Activated CD4-positive, alpha-beta T cell treated with anti-CD3 and anti-CD28 coated beads, Interleukin-2, amount 10 ng/mL, durations not matched to agents 24 days and 14 days (primary cell): ENCODE measurements around the gene TBC1D26. TPM values are rescaled to one million over a fixed set of nuclear protein-coding genes. Genes with fewer than 3 reads are reported as not detected.
A peak's percentile ranks its signal among the peaks of the same experiment; 100 is the strongest.
"Not testable (repeated sequence)": the region's sequence is repeated elsewhere in the genome, so short reads cannot be mapped to it uniquely, and the experiment has no call there.

Experiments
- DNase-seq: peaks from one replicate; pipeline ENCODE4 v3.0.0; 2022
- H3K27ac Mint-ChIP-seq: one replicate; pipeline ENCODE4 v1.8.0; 2022; ENCODE audit warnings: mild to moderate bottlenecking, mixed read lengths
- H3K27me3 Mint-ChIP-seq: one replicate; pipeline ENCODE4 v1.8.0; 2022; ENCODE audit warnings: mixed read lengths
- H3K36me3 Mint-ChIP-seq: one replicate; pipeline ENCODE4 v1.8.0; 2022; ENCODE audit warnings: low read depth, mild to moderate bottlenecking, mixed read lengths
- H3K4me1 Mint-ChIP-seq: one replicate; pipeline ENCODE4 v1.8.0; 2021; ENCODE audit warnings: mixed read lengths
- H3K4me3 Mint-ChIP-seq: one replicate; pipeline ENCODE4 v1.8.0; 2022; ENCODE audit warnings: mild to moderate bottlenecking, moderate library complexity, mixed read lengths
- H3K9me3 Mint-ChIP-seq: one replicate; pipeline ENCODE4 v1.8.0; 2021; ENCODE audit warnings: mixed read lengths
- intact Hi-C: fragments of 100-400 bp; cut with micrococcal nuclease; formaldehyde crosslinking; loops from one replicate; pipeline ENCODE4 v1.15.1; 2023
- total RNA-seq: library from RNA; stranded (reverse); gene quantifications from 2 replicates; pipeline ENCODE4 v1.2.3, GENCODE V29; 2022

TBC1D26 gene
- total RNA-seq, 1 donor from 2014 or later, result not detected

GRCh38 chr17:15736578-15736977, 4.5 kb downstream of the TBC1D26 start:
- H3K27ac Mint-ChIP-seq, H3K27me3 Mint-ChIP-seq, DNase-seq, H3K4me1 Mint-ChIP-seq, intact Hi-C loops, H3K9me3 Mint-ChIP-seq, H3K36me3 Mint-ChIP-seq, H3K4me3 Mint-ChIP-seq: not testable (repeated sequence)

- Mint-ChIP-seq H3K4me3 (no peak overlapping the region), H3K9me3 (no peaks in the 10 kb centered on the region), H3K36me3 (no peaks in the 10 kb centered on the region), H3K4me1 (no peaks in the 10 kb centered on the region), H3K27ac (no peak overlapping the region), H3K27me3 (peaks cover 4% of the 10 kb centered on the region)
- intact Hi-C loops, result no loop called here
- no peak for DNase-seq
Observed at GRCh38 chr17:15738066-15738465, 6.0 kb downstream of the TBC1D26 start.

GRCh38 chr17:15739259-15739658, 7.2 kb downstream of the TBC1D26 start:
- H3K36me3 Mint-ChIP-seq, H3K9me3 Mint-ChIP-seq, H3K27ac Mint-ChIP-seq, DNase-seq, intact Hi-C loops, H3K27me3 Mint-ChIP-seq, H3K4me3 Mint-ChIP-seq, H3K4me1 Mint-ChIP-seq: not testable (repeated sequence)

- H3K9me3 Mint-ChIP-seq, H3K4me1 Mint-ChIP-seq, DNase-seq, intact Hi-C loops, H3K4me3 Mint-ChIP-seq, H3K36me3 Mint-ChIP-seq, H3K27me3 Mint-ChIP-seq, H3K27ac Mint-ChIP-seq: not testable (repeated sequence)
Observed at GRCh38 chr17:15740041-15740440, 8.0 kb downstream of the TBC1D26 start.

- Mint-ChIP-seq H3K4me1 (no peaks in the 10 kb centered on the region), H3K9me3 (no peaks in the 10 kb centered on the region)
Observed at GRCh38 chr17:15740570-15741120, 8.6 kb downstream of the TBC1D26 start.

GRCh38 chr17:15741624-15742023, 9.5 kb downstream of the TBC1D26 start:
- Mint-ChIP-seq H3K4me1 (no peaks in the 10 kb centered on the region), H3K36me3 (no peaks in the 10 kb centered on the region), H3K9me3 (no peaks in the 10 kb centered on the region), H3K27ac (no peak overlapping the region), H3K4me3 (no peak overlapping the region), H3K27me3 (peaks cover 16% of the 10 kb centered on the region)
- DNase-seq, result no peak
- intact Hi-C loops, result no loop called here

More at GRCh38 chr17:15740570-15741120, 8.6 kb downstream of the TBC1D26 start:
- no peaks in the 10 kb centered on the region for H3K36me3 Mint-ChIP-seq
- no peak for DNase-seq
- H3K27ac Mint-ChIP-seq, result no peak overlapping the region
- H3K4me3 Mint-ChIP-seq, result no peak overlapping the region
- intact Hi-C loops, result no loop called here
- H3K27me3 Mint-ChIP-seq, result peaks cover 12% of the 10 kb centered on the region

- no peak for DNase-seq
- no peak overlapping the region for H3K27ac Mint-ChIP-seq
- H3K36me3 Mint-ChIP-seq, result no peaks in the 10 kb centered on the region
- no peak overlapping the region for H3K4me3 Mint-ChIP-seq
- peaks cover 18% of the 10 kb centered on the region for H3K27me3 Mint-ChIP-seq
- intact Hi-C loops, result no loop called here
- H3K9me3 Mint-ChIP-seq, result no peaks in the 10 kb centered on the region
- no peaks in the 10 kb centered on the region for H3K4me1 Mint-ChIP-seq
Observed at GRCh38 chr17:15742051-15742795, 10.1 kb downstream of the TBC1D26 start.

GRCh38 chr17:15742921-15743320, 10.8 kb downstream of the TBC1D26 start:
- Mint-ChIP-seq H3K4me3 (no peak overlapping the region), H3K9me3 (no peaks in the 10 kb centered on the region), H3K27ac (no peak overlapping the region), H3K27me3 (peaks cover 18% of the 10 kb centered on the region), H3K4me1 (no peaks in the 10 kb centered on the region), H3K36me3 (no peaks in the 10 kb centered on the region)
- DNase-seq, result peak; percentile 41
- intact Hi-C loops, result no loop called here

GRCh38 chr17:15744074-15744676, 12.1 kb downstream of the TBC1D26 start:
- Mint-ChIP-seq H3K27me3 (peaks cover 22% of the 10 kb centered on the region), H3K4me1 (no peaks in the 10 kb centered on the region), H3K9me3 (no peaks in the 10 kb centered on the region), H3K4me3 (no peak overlapping the region), H3K36me3 (no peaks in the 10 kb centered on the region), H3K27ac (no peak overlapping the region)
- intact Hi-C loops, result no loop called here
- peak; percentile 43 for DNase-seq

- DNase-seq, result peak; percentile 39
- H3K4me3 Mint-ChIP-seq, result no peak overlapping the region
- no peaks in the 10 kb centered on the region for H3K4me1 Mint-ChIP-seq
- H3K27me3 Mint-ChIP-seq, result peaks cover 18% of the 10 kb centered on the region
- H3K36me3 Mint-ChIP-seq, result no peaks in the 10 kb centered on the region
- H3K9me3 Mint-ChIP-seq, result no peaks in the 10 kb centered on the region
- intact Hi-C loops, result no loop called here
- no peak overlapping the region for H3K27ac Mint-ChIP-seq
Observed at GRCh38 chr17:15744885-15745284, 12.8 kb downstream of the TBC1D26 start.

GRCh38 chr17:15749403-15749802, 17.3 kb downstream of the TBC1D26 start:
- H3K27ac Mint-ChIP-seq, H3K4me3 Mint-ChIP-seq, H3K36me3 Mint-ChIP-seq, H3K9me3 Mint-ChIP-seq, H3K4me1 Mint-ChIP-seq, intact Hi-C loops: not testable (repeated sequence)
- peaks cover 18% of the 10 kb centered on the region for H3K27me3 Mint-ChIP-seq
- peak; percentile 34 for DNase-seq

GRCh38 chr17:15768865-15769533, 36.9 kb downstream of the TBC1D26 start:
- H3K27ac Mint-ChIP-seq, H3K36me3 Mint-ChIP-seq, H3K27me3 Mint-ChIP-seq, H3K4me3 Mint-ChIP-seq, H3K9me3 Mint-ChIP-seq, intact Hi-C loops, H3K4me1 Mint-ChIP-seq, DNase-seq: not testable (repeated sequence)

- DNase-seq, H3K4me1 Mint-ChIP-seq, H3K27ac Mint-ChIP-seq, intact Hi-C loops, H3K36me3 Mint-ChIP-seq, H3K4me3 Mint-ChIP-seq: not testable (repeated sequence)
- Mint-ChIP-seq H3K9me3 (peaks cover 11% of the 10 kb centered on the region), H3K27me3 (peaks cover 13% of the 10 kb centered on the region)
Observed at GRCh38 chr17:15770679-15771078, 38.6 kb downstream of the TBC1D26 start.

GRCh38 chr17:15776871-15777270, 44.8 kb downstream of the TBC1D26 start:
- DNase-seq, result no peak
- no peaks in the 10 kb centered on the region for H3K4me1 Mint-ChIP-seq
- H3K4me3 Mint-ChIP-seq, result no peak overlapping the region
- peaks cover 33% of the 10 kb centered on the region for H3K9me3 Mint-ChIP-seq
- no peaks in the 10 kb centered on the region for H3K36me3 Mint-ChIP-seq
- H3K27me3 Mint-ChIP-seq, result peaks cover 20% of the 10 kb centered on the region
- H3K27ac Mint-ChIP-seq, result no peak overlapping the region
- intact Hi-C loops, result no loop called here
